ENCODE results near the gene ATP6V1B1. TPM values are rescaled to one million over a fixed set of nuclear protein-coding genes. Genes with fewer than 3 reads are reported as not detected.
"Not testable (repeated sequence)": the region's sequence is repeated elsewhere in the genome, so short reads cannot be mapped to it uniquely, and the experiment has no call there.

Gene ATP6V1B1
- total RNA-seq, 1 donor from 2014 or later: not detected

- intact Hi-C loops (cut with micrococcal nuclease): loop anchor here (1.0 to 2.0 kb wide), 2 partner anchors 10 to 16 kb away; no protein-coding TSS in a partner anchor
Observed at GRCh38 chr2:70985283-70985688, 49.6 kb downstream of the ATP6V1B1 start.

- intact Hi-C loops (cut with micrococcal nuclease): loop anchor here (1.0 to 2.0 kb wide), 2 partner anchors 9 to 15 kb away; no protein-coding TSS in a partner anchor
Observed at GRCh38 chr2:70985956-70986355, 50.3 kb downstream of the ATP6V1B1 start.

DNA sequence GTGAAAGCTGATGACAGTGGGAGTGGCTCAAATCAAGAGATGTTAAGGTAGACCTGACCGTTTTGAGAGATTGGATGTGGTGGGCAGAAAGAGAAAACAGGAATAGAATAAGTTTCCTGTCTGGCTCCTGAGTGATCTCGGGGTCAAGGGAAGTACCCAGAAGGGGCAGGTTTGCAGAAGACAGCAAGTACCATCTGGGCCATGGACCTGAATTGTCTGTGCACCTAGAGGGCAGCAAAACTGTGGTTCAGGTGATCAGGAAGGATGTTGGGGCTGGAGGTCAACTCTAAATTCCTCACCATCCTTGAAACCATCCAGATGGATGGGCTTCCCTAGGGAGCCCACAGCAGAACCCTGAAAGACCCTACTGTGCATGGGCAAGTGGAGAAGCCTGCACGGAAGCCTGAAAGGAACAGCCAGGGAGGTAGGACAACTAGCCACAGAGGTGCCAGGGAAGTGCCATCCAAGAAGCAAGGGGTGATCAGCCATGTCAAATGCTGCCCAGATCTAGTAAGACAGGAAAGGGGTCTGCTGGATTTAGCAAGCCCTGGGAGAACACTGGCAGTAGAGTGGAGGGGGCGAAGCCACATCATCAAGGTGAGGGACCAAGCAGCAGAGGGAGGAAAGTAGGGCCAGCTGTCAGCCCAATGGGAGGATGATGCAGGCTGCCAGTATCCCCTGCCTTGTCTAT is 50.9 kb downstream of the ATP6V1B1 start:
- intact Hi-C loops (cut with micrococcal nuclease): no loop called here

DNA sequence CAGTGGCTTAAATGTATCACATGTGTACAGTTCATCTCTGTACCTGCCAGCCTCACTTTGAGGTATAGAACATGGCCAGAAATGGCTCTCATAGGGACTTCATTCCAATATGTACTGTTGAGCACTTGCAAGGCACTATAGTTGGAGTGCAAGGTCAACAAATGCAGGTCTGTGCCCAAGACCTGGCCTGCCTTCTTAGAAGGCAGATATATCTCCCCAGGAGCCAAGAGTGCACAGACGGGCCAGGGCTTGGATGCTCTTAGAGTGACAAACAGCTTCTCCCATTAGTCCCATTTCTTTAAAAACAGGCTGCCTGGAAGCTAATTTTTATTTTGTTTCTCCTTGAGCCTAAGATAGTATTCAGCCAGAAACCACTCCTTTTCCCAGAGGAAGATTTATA is 51.7 kb downstream of the ATP6V1B1 start:
- intact Hi-C loops (cut with micrococcal nuclease): no loop called here

GRCh38 chr2:70988151-70988550 is 52.5 kb downstream of the ATP6V1B1 start:
- intact Hi-C loops (cut with micrococcal nuclease): no loop called here

- intact Hi-C loops (cut with micrococcal nuclease): no loop called here
Observed at GRCh38 chr2:70988726-70989648, 53.3 kb downstream of the ATP6V1B1 start.

- intact Hi-C loops (cut with micrococcal nuclease): loop anchor here (5.0 kb wide), 1 partner anchor 43 kb away; no protein-coding TSS in a partner anchor
Observed at GRCh38 chr2:70990216-70990615, 54.5 kb downstream of the ATP6V1B1 start.

DNA sequence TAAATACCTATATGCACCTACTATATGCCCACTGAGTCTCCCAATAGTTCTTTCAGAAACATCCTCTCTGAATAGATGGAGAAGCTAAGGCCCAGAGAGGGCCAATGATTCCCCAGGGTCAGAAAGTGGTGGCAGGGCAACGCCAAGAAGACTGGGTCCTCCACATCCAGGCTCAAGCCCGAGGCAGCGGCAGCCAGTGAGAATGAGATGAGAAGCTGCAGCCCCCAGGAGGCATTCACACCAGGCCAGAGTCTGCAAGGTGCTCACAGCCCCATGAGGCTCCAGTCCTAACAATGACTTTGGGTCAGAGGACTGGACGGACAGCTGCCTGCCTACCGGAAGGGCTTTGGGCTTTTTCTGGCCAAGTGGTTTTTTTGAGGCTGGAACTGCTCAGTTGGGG is 55.4 kb downstream of the ATP6V1B1 start:
- intact Hi-C loops (cut with micrococcal nuclease): loop anchor here (5.0 kb wide), 1 partner anchor 44 kb away; no protein-coding TSS in a partner anchor

DNA sequence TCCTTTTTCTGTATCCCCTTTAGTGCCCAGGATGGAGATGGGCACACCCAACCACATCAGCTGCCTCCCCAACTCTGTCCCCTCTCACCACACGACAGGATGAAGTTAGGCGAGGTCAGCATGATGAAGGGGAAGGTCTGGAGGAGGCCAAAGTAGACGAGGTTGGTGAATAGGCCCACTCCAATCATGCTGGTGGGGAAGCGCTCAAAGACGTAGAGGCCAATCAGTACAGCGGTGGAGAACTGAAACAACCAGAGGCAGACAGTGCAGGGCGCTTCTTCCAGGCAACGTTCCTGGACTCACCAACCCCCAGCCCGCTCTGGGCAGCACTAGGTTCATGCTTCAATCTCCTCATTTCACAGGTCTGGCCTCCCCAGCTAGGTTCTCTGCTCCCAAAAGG is 56.0 kb downstream of the ATP6V1B1 start:
- intact Hi-C loops (cut with micrococcal nuclease): loop anchor here (5.0 kb wide), 1 partner anchor 44 kb away; no protein-coding TSS in a partner anchor

GRCh38 chr2:70992945-70993853 is 57.5 kb downstream of the ATP6V1B1 start:
- intact Hi-C loops (cut with micrococcal nuclease): loop anchor here (5.0 kb wide), 1 partner anchor 46 kb away; no protein-coding TSS in a partner anchor

DNA sequence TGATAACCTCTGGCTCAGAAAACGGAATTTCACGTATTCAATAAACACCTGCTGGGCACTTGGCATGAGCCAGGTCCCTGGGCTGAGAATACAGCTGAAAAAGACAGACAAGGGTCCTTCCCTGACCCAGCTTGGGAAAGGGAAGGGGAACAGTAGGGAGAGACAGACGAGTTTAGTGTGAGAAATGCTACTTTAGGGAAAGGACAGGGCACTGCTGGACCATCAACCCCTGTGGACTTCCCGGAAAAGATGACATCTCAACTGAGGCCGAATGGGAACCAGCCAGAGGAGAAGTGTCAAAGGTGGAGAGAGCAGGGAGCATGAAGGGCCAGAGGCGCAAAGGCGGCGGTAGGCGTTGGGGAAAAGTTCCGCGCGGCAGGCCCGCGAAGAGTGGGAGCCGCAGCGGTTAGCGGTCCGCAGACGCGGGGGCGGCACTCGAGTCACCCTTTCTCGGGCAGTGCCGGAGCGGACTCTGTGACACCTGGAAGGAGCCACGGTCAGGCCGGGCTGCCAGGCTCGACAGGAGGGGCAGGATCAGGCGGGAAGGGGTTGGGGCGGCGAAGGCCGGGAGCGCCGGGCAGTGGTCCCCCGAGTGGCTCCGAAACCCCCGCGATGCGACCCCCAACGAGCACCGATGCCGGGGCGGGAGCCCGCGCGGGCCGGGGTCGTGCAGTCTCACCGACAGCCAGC is 58.5 kb downstream of the ATP6V1B1 start:
- intact Hi-C loops (cut with micrococcal nuclease): loop anchor here (1.0 to 5.0 kb wide), 4 partner anchors 17 to 136 kb away; partner anchors contain the start of genes MCEE and MPHOSPH10

DNA sequence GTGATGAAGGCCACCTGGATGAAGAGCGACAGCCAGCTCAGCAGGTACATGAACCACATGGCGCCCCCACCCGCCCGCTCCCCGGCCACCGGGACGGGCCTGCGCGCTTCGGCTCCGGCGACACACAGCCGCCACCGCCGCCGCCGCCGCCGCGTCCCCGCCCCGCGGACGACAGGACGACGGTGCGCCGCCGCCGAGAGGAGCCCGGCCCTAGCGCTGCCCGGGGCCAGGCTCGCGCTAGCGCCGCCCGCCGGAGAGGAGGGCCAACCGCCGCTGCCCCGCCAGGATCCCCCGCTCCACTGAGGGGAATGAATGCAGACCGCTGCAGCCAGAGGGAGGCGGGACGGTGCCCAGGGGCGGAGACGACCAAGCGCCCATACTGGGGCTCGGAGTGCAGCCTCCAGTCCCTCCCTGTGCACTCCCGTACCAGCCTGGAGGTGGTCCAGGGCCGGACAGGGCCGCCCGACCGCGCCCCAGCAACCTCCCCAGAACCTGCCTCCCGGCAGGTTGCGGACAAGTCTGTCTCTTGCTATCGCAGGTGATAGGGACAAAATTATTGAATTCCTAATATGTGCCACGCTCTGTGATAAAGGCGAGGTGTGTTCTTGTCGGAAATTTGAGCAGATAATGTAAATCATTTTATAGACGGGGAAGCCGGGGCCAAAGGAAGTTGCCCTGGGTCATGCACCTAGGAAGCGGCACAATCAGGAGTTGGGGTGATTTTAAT is 59.2 kb downstream of the ATP6V1B1 start, which contains the start of gene TEX261:
Gene TEX261 (minus strand): TSS at position 175 of the 727 bp plus-strand sequence. CDS start 116 bp downstream, at position 59.
- intact Hi-C loops (cut with micrococcal nuclease): loop anchor here (1.0 to 5.0 kb wide), 6 partner anchors 10 to 135 kb away; partner anchors contain the start of genes MCEE, MPHOSPH10 and NAGK

GRCh38 chr2:70995426-70995729 is 59.7 kb downstream of the ATP6V1B1 start:
- intact Hi-C loops (cut with micrococcal nuclease): loop anchor here (1.0 to 2.0 kb wide), 4 partner anchors 10 to 73 kb away; partner anchors contain the start of gene NAGK

GRCh38 chr2:70998885-70999284 is 63.2 kb downstream of the ATP6V1B1 start:
- intact Hi-C loops (cut with micrococcal nuclease): not testable (repeated sequence)

- intact Hi-C loops (cut with micrococcal nuclease): no loop called here
Observed at GRCh38 chr2:70999362-70999761, 63.7 kb downstream of the ATP6V1B1 start.

- intact Hi-C loops (cut with micrococcal nuclease): loop anchor here (2.0 kb wide), 1 partner anchor 15 kb away; no protein-coding TSS in a partner anchor
Observed at GRCh38 chr2:70999931-71000330, 64.2 kb downstream of the ATP6V1B1 start.

DNA sequence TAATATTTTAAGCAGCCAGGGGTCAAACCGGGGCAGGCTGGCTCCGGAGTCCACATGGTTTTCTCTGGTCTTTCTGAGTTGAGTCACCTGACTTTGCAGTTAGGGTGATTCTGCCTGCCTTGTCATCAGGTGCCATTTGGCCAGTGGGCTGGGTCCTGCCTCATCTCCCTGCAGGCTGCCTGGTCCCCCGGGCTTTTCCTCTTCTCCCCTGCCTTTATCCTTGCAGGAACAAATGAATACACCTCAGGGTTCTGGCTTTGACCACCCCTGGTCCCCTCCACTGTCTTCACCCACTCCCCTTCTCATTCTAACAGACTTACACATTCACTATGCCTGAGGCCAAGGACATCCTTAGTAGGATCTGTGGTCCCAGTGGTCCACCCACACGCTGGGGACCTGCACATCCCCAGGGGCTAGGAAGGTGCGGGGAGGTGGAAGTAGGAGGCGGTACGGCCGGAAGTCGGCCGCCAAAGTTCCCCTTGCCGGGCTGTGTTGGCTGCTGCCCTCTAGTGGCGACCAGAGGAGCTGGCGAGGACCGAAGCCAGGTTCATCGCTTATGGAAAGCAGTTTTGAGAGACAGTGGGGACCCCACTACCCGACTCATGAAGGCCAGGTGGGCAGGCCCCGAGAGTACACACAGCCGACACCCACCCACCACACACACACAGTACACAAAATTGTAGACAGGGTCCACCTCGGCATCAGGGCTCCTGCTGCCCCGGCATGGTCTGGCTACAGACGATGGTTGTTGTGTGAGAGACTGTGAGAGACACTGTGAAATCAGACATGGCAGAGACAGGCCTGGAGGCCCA is 65.3 kb downstream of the ATP6V1B1 start:
- intact Hi-C loops (cut with micrococcal nuclease): loop anchor here (2.0 kb wide), 1 partner anchor 16 kb away; no protein-coding TSS in a partner anchor

DNA sequence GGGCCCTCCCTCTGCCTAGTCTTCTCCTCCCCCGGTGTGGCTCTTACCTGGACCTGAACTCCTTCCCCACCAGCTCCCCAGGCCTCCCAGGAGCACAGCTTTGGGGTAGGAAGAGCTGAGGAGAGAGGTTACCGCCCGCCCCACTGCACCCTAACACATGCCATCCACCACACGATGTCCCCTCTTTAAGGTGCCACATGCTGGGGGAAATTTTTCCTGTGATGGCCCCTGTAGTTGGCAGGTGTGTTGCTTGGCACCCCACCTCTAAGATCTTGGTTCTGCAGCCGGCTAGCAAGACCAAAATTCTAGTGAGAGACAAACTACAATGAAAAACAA is 65.9 kb downstream of the ATP6V1B1 start:
- intact Hi-C loops (cut with micrococcal nuclease): loop anchor here (2.0 kb wide), 1 partner anchor 17 kb away; no protein-coding TSS in a partner anchor
